ENCODE measurements around the gene NR1D1. TPM values are rescaled to one million over a fixed set of nuclear protein-coding genes. Genes with fewer than 3 reads are reported as not detected.

Gene NR1D1
- total and polyA plus RNA-seq, 2 of the 13 experiments (the other 11 are each of a cell fraction or from before 2014, with no cell fraction given): 2.1 to 2.7 TPM

DNA sequence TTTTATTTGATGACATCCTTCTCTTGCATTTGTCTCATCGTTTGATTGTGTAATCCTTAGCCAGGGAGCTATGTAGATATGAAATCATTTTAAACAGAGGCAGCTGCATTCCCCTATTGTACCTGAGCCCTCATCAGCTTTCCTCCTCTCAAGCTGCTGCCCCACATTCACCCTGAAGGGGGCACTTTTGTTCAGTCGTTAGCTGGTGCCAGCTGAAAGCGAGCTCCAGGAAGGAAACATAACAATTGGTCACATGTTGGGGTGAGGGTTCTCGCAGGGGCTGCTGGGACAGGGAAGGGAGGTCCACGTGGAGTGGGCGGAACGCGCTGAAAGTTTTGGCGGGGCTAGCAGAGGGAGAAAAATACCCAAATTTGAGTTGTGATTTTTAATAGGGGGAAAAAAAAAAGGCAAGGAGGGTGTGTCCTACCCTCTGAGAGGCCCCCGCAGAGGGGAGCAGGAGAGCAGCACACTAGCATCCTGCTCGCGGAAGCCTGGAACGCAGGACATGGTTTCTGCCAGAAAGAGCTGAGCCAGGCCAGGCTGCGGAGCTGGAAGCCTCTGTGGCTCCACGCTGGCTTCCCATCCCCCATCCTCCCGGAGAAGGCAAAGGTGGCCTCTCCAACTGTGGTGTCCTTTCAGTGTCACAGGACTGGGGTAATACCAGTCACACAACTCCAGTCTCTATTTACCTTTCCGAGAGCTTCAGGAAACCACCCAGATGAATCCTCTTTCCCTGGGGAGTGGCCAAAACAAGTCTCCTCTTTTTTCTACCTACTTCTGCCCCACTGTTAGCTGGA lies 12.9 kb upstream of the NR1D1 start (continued):
- TF ChIP-seq, protein P1, sequence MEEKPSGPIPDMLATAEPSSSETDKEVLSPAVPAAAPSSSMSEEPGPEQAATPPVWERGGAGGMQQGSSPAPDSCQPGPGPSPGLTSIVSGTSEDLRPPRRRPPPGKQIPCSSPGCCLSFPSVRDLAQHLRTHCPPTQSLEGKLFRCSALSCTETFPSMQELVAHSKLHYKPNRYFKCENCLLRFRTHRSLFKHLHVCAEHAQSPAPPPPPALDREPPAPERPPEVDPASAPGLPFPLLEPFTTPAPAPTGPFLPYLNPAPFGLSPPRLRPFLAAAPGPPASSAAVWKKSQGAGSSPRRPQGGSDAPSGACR (CRISPR knock-in tag; IDR thresholded peaks at IDR 0.05): peak; percentile 80; the same call in 1 of the 2 replicates
- TF ChIP-seq ZNF20 (CRISPR knock-in tag; IDR thresholded peaks at IDR 0.05): no peak
- peak; percentile 73 for TF ChIP-seq SKI (IDR thresholded peaks at IDR 0.05; ENCODE audit: partially characterized antibody)
- TF ChIP-seq, protein P2, sequence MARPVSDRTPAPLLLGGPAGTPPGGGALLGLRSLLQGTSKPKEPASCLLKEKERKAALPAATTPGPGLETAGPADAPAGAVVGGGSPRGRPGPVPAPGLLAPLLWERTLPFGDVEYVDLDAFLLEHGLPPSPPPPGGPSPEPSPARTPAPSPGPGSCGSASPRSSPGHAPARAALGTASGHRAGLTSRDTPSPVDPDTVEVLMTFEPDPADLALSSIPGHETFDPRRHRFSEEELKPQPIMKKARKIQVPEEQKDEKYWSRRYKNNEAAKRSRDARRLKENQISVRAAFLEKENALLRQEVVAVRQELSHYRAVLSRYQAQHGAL (CRISPR knock-in tag; IDR thresholded peaks at IDR 0.05; ENCODE audit: not compliant biosample characterization): no peak
- peak; percentile 55 for TF ChIP-seq ZMAT3 (CRISPR knock-in tag; conservative IDR thresholded peaks at IDR 0.05)
- TF ChIP-seq, protein P3, sequence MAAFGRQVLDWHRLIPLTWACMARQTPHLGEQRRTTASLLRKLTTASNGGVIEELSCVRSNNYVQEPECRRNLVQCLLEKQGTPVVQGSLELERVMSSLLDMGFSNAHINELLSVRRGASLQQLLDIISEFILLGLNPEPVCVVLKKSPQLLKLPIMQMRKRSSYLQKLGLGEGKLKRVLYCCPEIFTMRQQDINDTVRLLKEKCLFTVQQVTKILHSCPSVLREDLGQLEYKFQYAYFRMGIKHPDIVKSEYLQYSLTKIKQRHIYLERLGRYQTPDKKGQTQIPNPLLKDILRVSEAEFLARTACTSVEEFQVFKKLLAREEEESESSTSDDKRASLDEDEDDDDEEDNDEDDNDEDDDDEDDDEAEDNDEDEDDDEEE (CRISPR knock-in tag; IDR thresholded peaks at IDR 0.05): peak; percentile 89
- peak; percentile 55; the same call in 1 of the 2 replicates for TF ChIP-seq SMYD3 (CRISPR knock-in tag; IDR thresholded peaks at IDR 0.05)
- TF ChIP-seq, protein P4, sequence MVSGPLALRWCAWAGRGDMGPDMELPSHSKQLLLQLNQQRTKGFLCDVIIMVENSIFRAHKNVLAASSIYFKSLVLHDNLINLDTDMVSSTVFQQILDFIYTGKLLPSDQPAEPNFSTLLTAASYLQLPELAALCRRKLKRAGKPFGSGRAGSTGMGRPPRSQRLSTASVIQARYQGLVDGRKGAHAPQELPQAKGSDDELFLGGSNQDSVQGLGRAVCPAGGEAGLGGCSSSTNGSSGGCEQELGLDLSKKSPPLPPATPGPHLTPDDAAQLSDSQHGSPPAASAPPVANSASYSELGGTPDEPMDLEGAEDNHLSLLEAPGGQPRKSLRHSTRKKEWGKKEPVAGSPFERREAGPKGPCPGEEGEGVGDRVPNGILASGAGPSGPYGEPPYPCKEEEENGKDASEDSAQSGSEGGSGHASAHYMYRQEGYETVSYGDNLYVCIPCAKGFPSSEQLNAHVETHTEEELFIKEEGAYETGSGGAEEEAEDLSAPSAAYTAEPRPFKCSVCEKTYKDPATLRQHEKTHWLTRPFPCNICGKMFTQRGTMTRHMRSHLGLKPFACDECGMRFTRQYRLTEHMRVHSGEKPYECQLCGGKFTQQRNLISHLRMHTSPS (CRISPR knock-in tag; IDR thresholded peaks at IDR 0.05; ENCODE audit: low read depth): no peak
- TF ChIP-seq ARID2 (CRISPR knock-in tag; IDR thresholded peaks at IDR 0.05; ENCODE audit: borderline replicate concordance): peak; percentile 20; the same call in 1 of the 2 replicates
- peak; percentile 94 for TF ChIP-seq BCL6 (CRISPR knock-in tag; IDR thresholded peaks at IDR 0.05)
- peak; percentile 94 for TF ChIP-seq KAT8 (CRISPR knock-in tag; IDR thresholded peaks at IDR 0.05)
- TF ChIP-seq ZNF383 (CRISPR knock-in tag; IDR thresholded peaks at IDR 0.05; ENCODE audit: borderline replicate concordance): no peak
- TF ChIP-seq ZNF629 (CRISPR knock-in tag; conservative IDR thresholded peaks at IDR 0.05): peak; percentile 59
- TF ChIP-seq ETV6 (CRISPR knock-in tag; conservative IDR thresholded peaks at IDR 0.05): peak; percentile 67
- peak; percentile 84 for TF ChIP-seq PHF5A (CRISPR knock-in tag; IDR thresholded peaks at IDR 0.05; ENCODE audit: low read depth, unreplicated experiment)
- TF ChIP-seq ZNF234 (CRISPR knock-in tag; conservative IDR thresholded peaks at IDR 0.05): no peak
- peak; percentile 91 for TF ChIP-seq POLR2G (IDR thresholded peaks at IDR 0.05; ENCODE audit: low read depth, low read length)
- peak; percentile 53; the same call in 1 of the 2 replicates for TF ChIP-seq HMG20B (CRISPR knock-in tag; conservative IDR thresholded peaks at IDR 0.05)
- peak; percentile 57; the same call in 1 of the 2 replicates for TF ChIP-seq ZNF644 (CRISPR knock-in tag; IDR thresholded peaks at IDR 0.05; ENCODE audit: low read depth)
- TF ChIP-seq CC2D1A (CRISPR knock-in tag; IDR thresholded peaks at IDR 0.05): no peak
- TF ChIP-seq TGIF2 (CRISPR knock-in tag; IDR thresholded peaks at IDR 0.05): peak; percentile 91; the same call in 1 of the 2 replicates
- peak; percentile 90 for TF ChIP-seq GATAD1 (CRISPR knock-in tag; IDR thresholded peaks at IDR 0.05)
- peak; percentile 69; the same call in 1 of the 2 replicates for TF ChIP-seq MEF2D (CRISPR knock-in tag; IDR thresholded peaks at IDR 0.05)
- peak; percentile 75; the same call in 1 of the 2 replicates for TF ChIP-seq ZNF556 (CRISPR knock-in tag; IDR thresholded peaks at IDR 0.05; ENCODE audit: borderline replicate concordance)
